Heart right ventricle (tissue), 16 donors: ENCODE results near the gene TTLL5. TPM values are rescaled to one million over a fixed set of nuclear protein-coding genes. Genes with fewer than 3 reads are reported as not detected.

ENCODE experiments used
- ATAC-seq, 8 donors: fragments of 200-7000 bp; cut with Tn5 transposase; one replicate each; pipeline ENCODE4 v1.9.1; 2020; ENCODE audit warnings: mild to moderate bottlenecking in 8 of 8, moderate library complexity in 8 of 8, moderate number of reproducible peaks in 1 of 8
- DNase-seq, 2 donors: peaks; one replicate each; pipeline ENCODE4 v3.0.0-alpha.2; 2020
- H3K27ac ChIP-seq, 10 donors: fragments of 200-600 bp; sonication (generic) in 2 of 10; one replicate each; pipeline versions ENCODE4 v1.5.0 to v1.8.0; 2020 to 2022; ENCODE audit warnings: mild to moderate bottlenecking in 3 of 10
- H3K27me3 ChIP-seq, 7 donors: fragments of 200-600 bp; one replicate each; pipeline ENCODE4 v1.8.0; 2021 to 2022; ENCODE audit warnings: mild to moderate bottlenecking in 2 of 7
- H3K36me3 ChIP-seq, 9 donors: fragments of 200-600 bp; sonication (generic) in 1 of 9; one replicate each; pipeline versions ENCODE4 v1.5.0 to v1.8.0; 2020 to 2022; ENCODE audit warnings: mild to moderate bottlenecking in 2 of 9
- H3K4me1 ChIP-seq, 9 donors: fragments of 200-600 bp; sonication (generic) in 1 of 9; one replicate each; pipeline versions ENCODE4 v1.5.0 to v1.8.0; 2020 to 2022; ENCODE audit warnings: mild to moderate bottlenecking in 4 of 9
- H3K4me3 ChIP-seq, 10 donors: fragments of 200-600 bp; sonication (generic) in 2 of 10; one replicate each; pipeline versions ENCODE4 v1.5.0 to v1.8.0; 2020 to 2022; ENCODE audit warnings: mild to moderate bottlenecking in 7 of 10, moderate library complexity in 2 of 10
- H3K9me3 ChIP-seq, 11 donors: fragments of 200-600 bp in 10 of 11; sonication (generic) in 2 of 11; one replicate each; pipeline versions ENCODE4 v1.5.0 to v1.8.0; 2013 to 2022; ENCODE audit warnings: mild to moderate bottlenecking in 2 of 11, control low read depth in 1 of 11, moderate library complexity in 1 of 11
- WGBS, 2 donors: extraction: QIAGEN DNeasy Blood & Tissue Kit; methylation state at CpG; one replicate each; pipeline ENCODE4 v1.1.7; 2013; ENCODE audit warnings: inconsistent platforms in 1 of 2; 5-methylcytosine and 5-hydroxymethylcytosine counted together
- intact Hi-C, 10 donors: fragments of 100-400 bp; cut with DNase I; formaldehyde crosslinking; loops; one replicate each; pipeline versions ENCODE4 v1.11.1 to v1.14.2; 2022
- polyA plus RNA-seq, 2 donors: library from polyadenylated mRNA; stranded (reverse); fragments of 200-250 nt; gene quantifications; one replicate each; pipeline ENCODE4 v1.2.3, GENCODE V29; 2013
- total RNA-seq, 10 donors: library from RNA; stranded (reverse); fragmentation: NEBNext Ultra II Directional in 3 of 10; extraction: Animal tissue kit (Norgen Biotek cat#: 25700) in 3 of 10; gene quantifications; one replicate each; pipeline versions ENCODE4 v1.2.1 to v1.2.4, GENCODE V29; 2021 to 2023
- TF ChIP-seq, protein P1 (sequence below), 9 donors: fragments of 200-600 bp; sonication (generic) in 2 of 9; IDR thresholded peaks; one replicate each; pipeline versions ENCODE4 v1.5.0 to v1.8.0; 2021 to 2022; ENCODE audit warnings: antibody characterized with exemption in 9 of 9, mild to moderate bottlenecking in 5 of 9, moderate library complexity in 1 of 9
- donor health status: Arrhythmogenic right ventricular cardiomyopathy.
- donor health status: ischemic (EF 13 %, LVEDD 7.1; RV severe dilation, severe dysfunction).
- donor health status: healthy with polysubstance abuse.
- donor health status: DM: no; HTN: yes; CAD: no.
- donor health status: DM: no; HTN: no; CAD: no.
- donor health status: ischemic (EF 25% LVEDD 6.9; RV normal size, moderate dysfunction).
- donor health status: ischemic (EF 25% LVEDD 5.7; RV mildly dilated, moderate dysfunction).
- donor health status: healthy.
- donor health status: DM: yes; HTN: yes; CAD: no.
- donor health status: Ischemic cardiomyopathy.
- donor health status: ischemic (EF 35%, LVEDD 5.7; RV mildly dilated, moderate dysfunction).
- donor health status: nonischemic (EF 11% LVEDD 7.7; RV severe dilation, severe dysfunction).
- donor health status: DM: yes; HTN: yes; CAD: no.
- donor health status: PGD.
- donor health status: ischemic (EF 29% LVEDD 5.4; RV normal size, mild dysfunction).
- donor health status: nonischemic (EF 23%, LVEDD 6.1; RV moderate dilation, normal function).

Gene TTLL5
- total and polyA plus RNA-seq, 12 donors = 5.6 to 24.7 (median 17.6) TPM

- H3K27me3 ChIP-seq = no peaks in the 10 kb centered on the region
- H3K36me3 ChIP-seq = peaks cover 0 to 6% (median 0%) of the 10 kb centered on the region in 9 donors
- ATAC-seq (peak in 1 of 8 donors; percentile 44), DNase-seq (no peak)
- WGBS, 2 donors = 56 to 68% methylated on average over 7 of the region's 7 CpGs
- intact Hi-C loops = no loop called here
- H3K9me3 ChIP-seq = no peaks in the 10 kb centered on the region
- TF ChIP-seq, protein P1, sequence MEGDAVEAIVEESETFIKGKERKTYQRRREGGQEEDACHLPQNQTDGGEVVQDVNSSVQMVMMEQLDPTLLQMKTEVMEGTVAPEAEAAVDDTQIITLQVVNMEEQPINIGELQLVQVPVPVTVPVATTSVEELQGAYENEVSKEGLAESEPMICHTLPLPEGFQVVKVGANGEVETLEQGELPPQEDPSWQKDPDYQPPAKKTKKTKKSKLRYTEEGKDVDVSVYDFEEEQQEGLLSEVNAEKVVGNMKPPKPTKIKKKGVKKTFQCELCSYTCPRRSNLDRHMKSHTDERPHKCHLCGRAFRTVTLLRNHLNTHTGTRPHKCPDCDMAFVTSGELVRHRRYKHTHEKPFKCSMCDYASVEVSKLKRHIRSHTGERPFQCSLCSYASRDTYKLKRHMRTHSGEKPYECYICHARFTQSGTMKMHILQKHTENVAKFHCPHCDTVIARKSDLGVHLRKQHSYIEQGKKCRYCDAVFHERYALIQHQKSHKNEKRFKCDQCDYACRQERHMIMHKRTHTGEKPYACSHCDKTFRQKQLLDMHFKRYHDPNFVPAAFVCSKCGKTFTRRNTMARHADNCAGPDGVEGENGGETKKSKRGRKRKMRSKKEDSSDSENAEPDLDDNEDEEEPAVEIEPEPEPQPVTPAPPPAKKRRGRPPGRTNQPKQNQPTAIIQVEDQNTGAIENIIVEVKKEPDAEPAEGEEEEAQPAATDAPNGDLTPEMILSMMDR (IDR thresholded peaks at IDR 0.05) = no peak
- H3K27ac ChIP-seq = no peak overlapping the region
- no peak overlapping the region for H3K4me3 ChIP-seq
- peaks cover 0 to 13% (median 0%) of the 10 kb centered on the region in 9 donors for H3K4me1 ChIP-seq
These were observed 250.8 kb downstream of the TTLL5 start for GRCh38 chr14:75911883-75912282.

- WGBS, 2 donors = 99% methylated on average over 2 of the region's 2 CpGs
- ATAC-seq = no peak
- Histone ChIP-seq H3K27ac (no peak overlapping the region), H3K9me3 (no peaks in the 10 kb centered on the region), H3K36me3 (peaks cover 0 to 5% (median 0%) of the 10 kb centered on the region in 9 donors), H3K4me3 (no peak overlapping the region), H3K4me1 (peaks cover 0 to 6% (median 0%) of the 10 kb centered on the region in 9 donors), H3K27me3 (no peaks in the 10 kb centered on the region)
- no peak for DNase-seq
- intact Hi-C loops = no loop called here
- TF ChIP-seq, protein P1 (IDR thresholded peaks at IDR 0.05) = no peak
These were observed 252.1 kb downstream of the TTLL5 start for GRCh38 chr14:75913183-75913582.

GRCh38 chr14:75915045-75915444 is 254.0 kb downstream of the TTLL5 start:
- Histone ChIP-seq H3K27ac (no peak overlapping the region), H3K4me3 (no peak overlapping the region), H3K36me3 (no peaks in the 10 kb centered on the region), H3K4me1 (peaks cover 0 to 6% (median 0%) of the 10 kb centered on the region in 9 donors), H3K27me3 (no peaks in the 10 kb centered on the region), H3K9me3 (peaks cover 0 to 2% (median 0%) of the 10 kb centered on the region in 11 donors)
- DNase-seq (no peak), ATAC-seq (no peak)
- TF ChIP-seq, protein P1 (IDR thresholded peaks at IDR 0.05) = no peak
- WGBS, 2 donors = 93 to 98% methylated on average over 2 of the region's 2 CpGs
- intact Hi-C loops = no loop called here

DNA sequence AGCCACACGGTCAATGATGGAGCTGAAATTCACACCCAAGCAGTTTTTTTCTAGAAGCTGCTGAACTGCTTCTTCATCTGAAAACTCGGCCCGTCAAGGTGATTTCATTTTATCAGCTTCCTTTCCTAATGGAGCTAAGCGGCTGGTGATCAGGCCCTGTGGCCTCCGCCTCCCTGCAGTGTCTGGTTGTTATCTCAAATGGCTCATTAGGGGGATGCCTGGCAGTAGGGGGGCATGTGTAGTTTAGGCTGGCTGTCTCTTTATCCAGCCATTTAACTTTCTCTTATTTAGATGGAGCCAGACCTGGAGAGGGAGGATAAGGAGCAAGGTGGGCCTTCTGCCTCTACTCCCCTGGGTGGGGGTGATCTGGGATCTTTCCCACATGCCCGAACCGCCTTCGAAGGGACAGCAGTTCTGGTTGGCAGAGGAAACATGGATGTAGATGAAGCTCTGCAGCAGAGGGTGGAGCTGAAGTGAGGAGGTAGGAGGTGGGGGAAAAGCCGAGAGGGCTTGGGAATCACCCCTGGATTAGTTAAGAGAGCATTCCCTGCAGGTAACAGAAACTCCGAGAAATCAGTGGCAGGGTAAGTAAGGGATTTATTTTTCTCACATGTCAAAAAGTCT is 256.4 kb downstream of the TTLL5 start:
- intact Hi-C loops = no loop called here
- ATAC-seq = no peak
- Histone ChIP-seq H3K9me3 (peaks cover 0 to 17% (median 0%) of the 10 kb centered on the region in 11 donors), H3K27me3 (no peaks in the 10 kb centered on the region), H3K27ac (no peak overlapping the region), H3K4me1 (no peaks in the 10 kb centered on the region), H3K4me3 (no peak overlapping the region), H3K36me3 (no peaks in the 10 kb centered on the region)
- WGBS, 2 donors = 77 to 90% methylated on average over 10 of the region's 10 CpGs
- TF ChIP-seq, protein P1 (IDR thresholded peaks at IDR 0.05) = no peak
- no peak for DNase-seq
